OCI-LY3 (cell line): ENCODE measurements around the gene GALNS.
"Not testable (repeated sequence)": the region's sequence is repeated elsewhere in the genome, so short reads cannot be mapped to it uniquely, and the experiment has no call there.

Experiments
- H2AFZ ChIP-seq: fragments of 200-600, 300-600 bp; shearing (Covaris generic); 2 replicates; pipeline ENCODE4 v1.6.0; 2014; ENCODE audit warnings: antibody characterized with exemption, low read depth, low read length
- H3K27ac ChIP-seq: fragments of 200-600, 300-600 bp; sonication (generic); 2 replicates; pipeline ENCODE4 v1.5.1; 2014; ENCODE audit warnings: mild to moderate bottlenecking, low read length, moderate library complexity, mixed read lengths
- H3K27me3 ChIP-seq: fragments of 200-600, 300-600 bp; sonication (generic); 2 replicates; pipeline ENCODE4 v1.6.1; 2014; ENCODE audit warnings: low read depth, low read length, mixed read lengths
- H3K36me3 ChIP-seq: fragments of 200-600, 300-600 bp; sonication (generic); replicated peaks from 2 replicates; pipeline ENCODE3; 2014; ENCODE audit warnings: low read depth, low read length, mixed read lengths
- H3K4me1 ChIP-seq: fragments of 300-600, 200-600 bp; sonication (generic); 2 replicates; pipeline ENCODE4 v1.6.1; 2014; ENCODE audit warnings: low read length, mixed read lengths
- H3K4me2 ChIP-seq: fragments of 200-600, 300-600 bp; sonication (generic); 2 replicates; pipeline ENCODE4 v1.6.1; 2014; ENCODE audit warnings: low read length, mixed read lengths
- H3K4me3 ChIP-seq: fragments of 300-600, 200-600 bp; sonication (generic); 2 replicates; pipeline ENCODE4 v1.5.1; 2014; ENCODE audit warnings: antibody characterized with exemption, mild to moderate bottlenecking, low read length, moderate library complexity
- H3K79me2 ChIP-seq: fragments of 300-600, 200-600 bp; shearing (Covaris generic); 2 replicates; pipeline ENCODE4 v1.6.1; 2014; ENCODE audit warnings: mild to moderate bottlenecking, low read length, mixed read lengths
- H3K9ac ChIP-seq: fragments of 300-600, 200-600 bp; shearing (Covaris generic); 2 replicates; pipeline ENCODE4 v1.6.0; 2014; ENCODE audit warnings: mild to moderate bottlenecking, low read length, moderate library complexity
- H3K9me3 ChIP-seq: fragments of 200-600, 300-600 bp; shearing (Covaris generic); 2 replicates; pipeline ENCODE4 v1.6.1; 2014; ENCODE audit warnings: low read length, mixed read lengths; ENCODE audit not compliant: insufficient read depth
- H4K20me1 ChIP-seq: fragments of 200-600, 300-600 bp; sonication (generic); 2 replicates; pipeline ENCODE4 v1.6.1; 2016; ENCODE audit warnings: low read length, mixed read lengths; ENCODE audit not compliant: insufficient read depth
- EZH2phosphoT487 ChIP-seq: fragments of 200-600 bp; shearing (Covaris generic); IDR thresholded peaks from 2 replicates; pipeline ENCODE4 v1.6.1; 2018; ENCODE audit warnings: antibody characterized with exemption, mixed run types, low read depth
- TF ChIP-seq, protein P1 (sequence below): fragments of 200-600, 300-600 bp; sonication (generic); IDR thresholded peaks from 2 replicates; pipeline ENCODE4 v1.5.1; 2014; ENCODE audit warnings: antibody characterized with exemption, low read length, low read depth

GALNS gene

DNA sequence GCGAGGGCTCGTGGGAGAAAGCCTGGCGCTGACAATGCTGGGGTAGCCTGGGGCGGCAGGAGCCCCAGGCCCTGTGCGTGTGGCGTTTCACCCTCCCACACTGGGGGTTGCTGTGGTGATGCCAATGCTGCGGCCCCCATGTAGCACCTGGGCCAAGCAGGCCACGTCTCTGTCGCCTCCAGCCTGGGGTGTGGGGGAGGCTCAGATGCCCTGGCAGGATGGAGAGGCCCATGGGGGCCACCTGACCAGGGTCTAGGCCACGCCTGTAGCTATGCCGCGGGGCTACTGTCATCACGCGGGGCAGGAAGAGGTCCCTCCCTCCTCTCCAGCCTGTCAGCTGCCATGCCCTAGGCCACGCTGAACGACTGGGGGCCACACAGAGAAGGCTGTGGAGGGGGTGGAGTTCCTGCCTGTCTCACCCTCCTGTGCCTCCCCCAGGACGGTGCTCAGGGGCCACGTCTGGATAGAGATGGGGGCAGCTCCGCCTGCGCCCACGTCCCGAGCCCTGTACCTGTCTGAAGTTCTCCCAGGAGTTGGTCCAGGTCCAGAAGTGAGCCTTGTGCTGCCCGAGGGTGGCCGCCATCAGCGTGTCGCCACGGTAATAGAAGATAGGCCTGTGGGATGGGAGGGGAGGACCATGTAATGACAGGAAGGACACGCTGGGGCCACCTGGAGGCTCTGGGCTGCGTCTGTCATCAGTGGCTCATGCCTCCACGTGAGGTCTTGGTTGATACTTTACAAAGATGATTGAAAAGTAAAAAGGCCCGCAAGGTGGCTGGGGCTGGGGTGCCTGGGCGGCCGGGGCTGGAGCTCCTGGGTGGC lies 32.3 kb downstream of the GALNS start:
- TF ChIP-seq EZH2phosphoT487 = no peak
- TF ChIP-seq, protein P1, sequence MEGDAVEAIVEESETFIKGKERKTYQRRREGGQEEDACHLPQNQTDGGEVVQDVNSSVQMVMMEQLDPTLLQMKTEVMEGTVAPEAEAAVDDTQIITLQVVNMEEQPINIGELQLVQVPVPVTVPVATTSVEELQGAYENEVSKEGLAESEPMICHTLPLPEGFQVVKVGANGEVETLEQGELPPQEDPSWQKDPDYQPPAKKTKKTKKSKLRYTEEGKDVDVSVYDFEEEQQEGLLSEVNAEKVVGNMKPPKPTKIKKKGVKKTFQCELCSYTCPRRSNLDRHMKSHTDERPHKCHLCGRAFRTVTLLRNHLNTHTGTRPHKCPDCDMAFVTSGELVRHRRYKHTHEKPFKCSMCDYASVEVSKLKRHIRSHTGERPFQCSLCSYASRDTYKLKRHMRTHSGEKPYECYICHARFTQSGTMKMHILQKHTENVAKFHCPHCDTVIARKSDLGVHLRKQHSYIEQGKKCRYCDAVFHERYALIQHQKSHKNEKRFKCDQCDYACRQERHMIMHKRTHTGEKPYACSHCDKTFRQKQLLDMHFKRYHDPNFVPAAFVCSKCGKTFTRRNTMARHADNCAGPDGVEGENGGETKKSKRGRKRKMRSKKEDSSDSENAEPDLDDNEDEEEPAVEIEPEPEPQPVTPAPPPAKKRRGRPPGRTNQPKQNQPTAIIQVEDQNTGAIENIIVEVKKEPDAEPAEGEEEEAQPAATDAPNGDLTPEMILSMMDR = no peak
- Histone ChIP-seq H3K36me3 (no peaks in the 10 kb centered on the region), H3K9me3 (no peaks in the 10 kb centered on the region), H4K20me1 (no peaks in the 10 kb centered on the region), H2AFZ (no peak overlapping the region), H3K4me2 (no peak overlapping the region), H3K79me2 (no peaks in the 10 kb centered on the region), H3K4me1 (no peaks in the 10 kb centered on the region), H3K4me3 (no peak overlapping the region), H3K27ac (no peak overlapping the region), H3K9ac (no peak overlapping the region), H3K27me3 (no peaks in the 10 kb centered on the region)

DNA sequence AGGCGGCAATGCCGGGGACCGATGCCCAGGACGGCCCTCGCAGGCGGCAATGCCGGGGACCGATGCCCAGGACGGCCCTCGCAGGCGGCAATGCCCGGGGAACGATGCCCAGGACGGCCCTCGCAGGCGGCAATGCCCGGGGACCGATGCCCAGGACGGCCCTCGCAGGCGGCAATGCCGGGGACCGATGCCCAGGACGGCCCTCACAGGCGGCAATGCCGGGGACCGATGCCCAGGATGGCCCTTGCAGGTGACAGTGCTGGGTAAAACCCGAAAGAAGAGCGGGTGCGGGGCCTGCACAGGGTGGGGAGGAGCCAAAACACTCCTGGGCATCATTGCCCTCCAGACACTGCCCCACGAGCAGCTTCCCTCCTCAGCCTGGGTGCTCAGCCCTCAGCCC lies 33.1 kb downstream of the GALNS start:
- H3K9me3 ChIP-seq, H3K27me3 ChIP-seq, H3K4me3 ChIP-seq, H2AFZ ChIP-seq, H3K79me2 ChIP-seq, H3K27ac ChIP-seq, H3K9ac ChIP-seq, H3K36me3 ChIP-seq, H3K4me1 ChIP-seq, H4K20me1 ChIP-seq, H3K4me2 ChIP-seq: not testable (repeated sequence)

DNA sequence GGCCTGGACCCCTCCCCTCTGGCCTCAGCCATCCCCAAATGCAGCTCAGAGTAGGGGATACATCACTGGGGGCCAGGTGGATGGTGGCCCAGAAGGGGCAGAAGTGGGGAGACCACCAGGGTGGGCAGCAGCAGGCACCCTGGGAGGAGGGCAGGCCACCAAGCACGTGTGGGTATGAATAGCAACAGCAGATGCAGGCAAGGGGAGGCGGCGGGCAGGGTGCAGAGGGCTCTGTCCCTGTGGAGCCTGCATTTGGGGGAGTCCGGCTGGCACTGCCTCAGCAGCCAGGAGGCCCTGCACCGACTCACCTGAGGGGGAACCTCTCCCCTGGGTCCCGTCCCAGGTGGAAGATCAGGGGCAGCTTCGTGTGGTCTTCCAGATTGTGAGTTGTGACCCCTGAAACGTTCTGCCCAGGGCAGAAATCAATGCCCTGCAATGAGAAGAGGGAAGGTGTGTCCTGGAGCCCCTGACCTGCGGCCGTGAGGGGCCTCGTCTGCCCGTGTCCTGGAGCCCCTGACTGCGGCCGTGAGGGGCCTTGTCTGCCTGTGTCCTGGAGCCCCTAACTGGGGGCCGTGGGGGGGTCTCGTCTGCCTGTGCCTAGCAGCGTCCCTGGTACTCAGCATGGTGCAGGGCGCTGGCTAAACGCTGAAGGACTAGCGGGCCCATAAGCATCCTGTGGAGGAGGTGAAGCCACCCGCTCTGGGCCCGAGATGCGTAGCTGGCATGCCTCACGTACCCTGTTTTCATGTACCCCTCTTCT lies 34.3 kb downstream of the GALNS start:
- H3K79me2 ChIP-seq = no peaks in the 10 kb centered on the region
- H2AFZ ChIP-seq = no peak overlapping the region
- H3K36me3 ChIP-seq = no peaks in the 10 kb centered on the region
- H3K9me3 ChIP-seq = no peaks in the 10 kb centered on the region
- no peak overlapping the region for H3K4me3 ChIP-seq
- no peak overlapping the region for H3K4me2 ChIP-seq
- TF ChIP-seq, protein P1 = no peak
- TF ChIP-seq EZH2phosphoT487 = no peak
- no peak overlapping the region for H3K27ac ChIP-seq
- no peaks in the 10 kb centered on the region for H3K27me3 ChIP-seq
- no peaks in the 10 kb centered on the region for H4K20me1 ChIP-seq
- H3K4me1 ChIP-seq = no peaks in the 10 kb centered on the region
- H3K9ac ChIP-seq = no peak overlapping the region

DNA sequence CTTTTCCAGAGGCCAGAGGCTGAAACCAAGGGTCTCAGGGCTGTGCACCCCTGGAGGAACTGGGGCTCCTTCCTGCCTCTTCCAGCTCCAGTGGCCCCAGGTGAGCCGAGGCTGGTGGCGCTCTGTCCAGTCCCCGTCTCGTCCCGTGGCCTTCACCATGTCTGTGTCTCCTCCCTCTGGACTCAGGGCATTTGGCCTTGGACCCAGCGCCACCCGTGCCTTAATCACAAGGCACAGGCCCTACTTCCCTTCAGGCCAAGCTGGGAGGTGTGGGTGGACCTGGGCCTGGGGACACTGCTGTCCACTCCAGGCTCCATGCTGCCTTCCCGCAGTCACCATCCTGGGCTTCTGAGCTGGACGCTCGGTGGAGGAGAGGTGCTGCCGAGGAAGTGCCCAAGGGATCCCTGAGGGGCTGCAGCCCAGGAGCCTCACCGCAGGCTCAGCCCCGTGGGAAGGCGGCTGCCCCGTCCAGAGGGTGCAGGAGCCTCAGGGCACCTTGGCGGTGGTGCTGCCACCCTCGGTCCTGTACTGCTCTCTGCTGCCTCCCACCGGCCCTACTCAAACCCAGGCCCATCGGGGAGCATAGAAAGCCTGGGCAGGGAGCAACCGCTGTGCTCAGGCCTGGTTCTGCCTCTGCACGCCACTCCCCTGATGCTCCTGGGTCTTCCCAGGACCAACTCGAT lies 35.4 kb downstream of the GALNS start:
- no peaks in the 10 kb centered on the region for H3K27me3 ChIP-seq
- no peaks in the 10 kb centered on the region for H3K4me1 ChIP-seq
- TF ChIP-seq, protein P1 = peak; percentile 11; the same call in 1 of the 2 replicates
- no peak for TF ChIP-seq EZH2phosphoT487
- no peak overlapping the region for H3K4me2 ChIP-seq
- no peak overlapping the region for H3K27ac ChIP-seq
- no peak overlapping the region for H3K9ac ChIP-seq
- H4K20me1 ChIP-seq = no peaks in the 10 kb centered on the region
- no peak overlapping the region for H2AFZ ChIP-seq
- no peaks in the 10 kb centered on the region for H3K9me3 ChIP-seq
- no peaks in the 10 kb centered on the region for H3K36me3 ChIP-seq
- no peak overlapping the region for H3K4me3 ChIP-seq
- H3K79me2 ChIP-seq = no peaks in the 10 kb centered on the region
